Chondrocyte (in vitro differentiated cells): ENCODE results near the gene CADM1. TPM values are rescaled to one million over a fixed set of nuclear protein-coding genes. Genes with fewer than 3 reads are reported as not detected.

Source experiments
- DNase-seq: peaks from one replicate; pipeline ENCODE4 v3.0.0; 2021; ENCODE audit warnings: mixed read lengths, low spot score
- H3K27ac Mint-ChIP-seq: one replicate; pipeline ENCODE4 v1.8.0; 2021; ENCODE audit warnings: mild to moderate bottlenecking, moderate library complexity, mixed read lengths; ENCODE audit not compliant: unreplicated experiment
- H3K27me3 Mint-ChIP-seq: 2 replicates; pipeline ENCODE4 v1.8.0; 2021; ENCODE audit warnings: low read depth, mixed read lengths
- H3K36me3 Mint-ChIP-seq: 2 replicates; pipeline ENCODE4 v1.8.0; 2021; ENCODE audit warnings: low read depth, mixed read lengths
- H3K4me1 Mint-ChIP-seq: 2 replicates; pipeline ENCODE4 v1.8.0; 2021; ENCODE audit warnings: low read depth, mild to moderate bottlenecking, mixed read lengths
- H3K4me3 Mint-ChIP-seq: one replicate; pipeline ENCODE4 v1.8.0; 2021; ENCODE audit warnings: mild to moderate bottlenecking, moderate library complexity, mixed read lengths; ENCODE audit not compliant: unreplicated experiment
- H3K9me3 Mint-ChIP-seq: 2 replicates; pipeline ENCODE4 v1.8.0; 2021; ENCODE audit warnings: low read depth, mixed read lengths
- CTCF ChIP-seq: fragments of 200-600 bp; sonication (generic); IDR thresholded peaks from 2 replicates; pipeline ENCODE4 v1.5.0; 2021; ENCODE audit warnings: antibody characterized with exemption, mild to moderate bottlenecking, moderate library complexity
- total RNA-seq: library from RNA; stranded (reverse); gene quantifications from 3 replicates; pipeline ENCODE4 v1.2.1, GENCODE V29; 2021

CADM1 gene
- total RNA-seq, 1 donor from 2014 or later: 29.0 TPM

DNA sequence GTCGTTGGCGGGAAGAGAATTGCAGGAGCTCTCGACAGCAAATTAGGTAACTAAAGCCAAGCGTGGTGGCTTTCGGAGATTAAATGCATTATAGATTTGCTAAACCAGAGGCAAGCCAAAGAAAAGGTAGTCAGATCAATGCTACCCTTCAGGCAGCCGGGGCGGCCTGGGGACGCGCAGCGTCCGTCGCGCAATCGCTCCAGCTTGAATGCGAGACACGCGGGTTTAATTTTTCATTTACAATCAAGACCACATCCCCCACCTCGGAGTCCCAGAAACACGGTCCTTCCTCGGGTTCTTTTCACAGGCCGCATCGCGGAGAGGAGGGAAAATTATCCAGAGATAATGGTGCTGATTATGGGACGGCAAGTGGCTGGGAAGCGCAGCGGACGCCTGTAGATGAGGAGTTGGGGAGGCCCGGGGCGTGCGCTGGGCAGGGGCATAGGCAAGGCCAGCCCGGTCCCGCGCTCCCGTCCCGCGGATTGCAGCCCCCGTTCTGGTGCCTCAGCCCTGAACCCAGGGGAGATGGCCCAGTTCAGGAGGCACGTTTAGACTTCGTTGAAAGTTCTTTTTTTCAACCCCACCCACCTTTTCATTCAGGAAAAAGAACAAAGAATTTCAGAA is 350.4 kb downstream of the CADM1 start:
- no peak overlapping the region for H3K4me3 Mint-ChIP-seq
- H3K36me3 Mint-ChIP-seq: no peaks in the 10 kb centered on the region
- peaks cover 8% of the 10 kb centered on the region for H3K27me3 Mint-ChIP-seq
- no peak for DNase-seq
- H3K27ac Mint-ChIP-seq: no peak overlapping the region
- no peak for TF ChIP-seq CTCF
- no peaks in the 10 kb centered on the region for H3K9me3 Mint-ChIP-seq
- H3K4me1 Mint-ChIP-seq: peaks cover 5% of the 10 kb centered on the region

GRCh38 chr11:115153135-115153534 is 351.1 kb downstream of the CADM1 start:
- Mint-ChIP-seq H3K27me3 (peaks cover 3% of the 10 kb centered on the region), H3K4me3 (no peak overlapping the region), H3K9me3 (no peaks in the 10 kb centered on the region), H3K4me1 (peaks cover 5% of the 10 kb centered on the region), H3K36me3 (no peaks in the 10 kb centered on the region), H3K27ac (peak overlapping the region; percentile 57)
- DNase-seq: no peak
- TF ChIP-seq CTCF: no peak

DNA sequence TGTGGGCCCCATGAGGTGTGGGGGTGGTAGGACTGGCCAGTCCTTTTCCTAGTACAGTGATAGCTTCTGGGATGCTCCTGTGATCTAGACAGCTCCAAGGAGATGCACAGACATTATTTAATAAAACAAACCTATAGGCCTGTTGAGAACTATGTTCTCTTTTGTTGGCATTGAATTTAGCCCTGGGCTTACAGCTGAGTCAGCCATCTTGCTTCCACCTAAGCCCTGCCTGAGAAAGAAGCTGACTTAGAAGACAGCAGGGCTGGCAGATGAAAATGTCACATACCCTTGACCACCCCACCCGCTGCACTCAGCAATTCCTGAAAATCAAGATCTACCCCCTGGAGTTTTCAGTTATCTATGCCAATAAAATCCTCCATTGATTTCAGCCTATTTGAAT is 353.2 kb downstream of the CADM1 start:
- DNase-seq: no peak
- no peak overlapping the region for H3K4me3 Mint-ChIP-seq
- H3K36me3 Mint-ChIP-seq: no peaks in the 10 kb centered on the region
- no peaks in the 10 kb centered on the region for H3K9me3 Mint-ChIP-seq
- H3K27ac Mint-ChIP-seq: no peak overlapping the region
- no peak for TF ChIP-seq CTCF
- H3K4me1 Mint-ChIP-seq: peaks cover 5% of the 10 kb centered on the region
- H3K27me3 Mint-ChIP-seq: no peaks in the 10 kb centered on the region

DNA sequence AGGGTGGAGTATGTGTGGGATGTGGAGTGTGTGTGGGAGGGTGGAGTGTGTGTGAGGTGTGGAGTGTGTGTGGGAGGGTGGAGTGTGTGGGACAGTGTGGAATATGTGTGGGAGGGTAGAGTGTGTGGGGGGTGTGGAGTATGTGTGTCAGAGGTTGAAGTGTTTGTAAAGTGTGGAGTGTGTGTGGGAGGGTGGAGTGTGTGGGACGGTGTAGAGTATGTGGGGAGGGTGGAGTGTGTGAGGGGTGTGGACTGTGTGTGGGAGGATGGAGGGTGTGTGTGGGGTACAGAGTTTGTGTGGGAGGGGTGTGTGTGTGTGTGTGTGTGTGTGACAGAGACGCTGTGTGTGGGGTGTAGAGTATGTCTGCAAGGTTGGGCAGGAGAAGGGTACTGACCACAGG is 355.5 kb downstream of the CADM1 start:
- Mint-ChIP-seq H3K9me3 (no peaks in the 10 kb centered on the region), H3K27ac (no peak overlapping the region), H3K4me3 (no peak overlapping the region), H3K27me3 (peaks cover 3% of the 10 kb centered on the region), H3K36me3 (no peaks in the 10 kb centered on the region), H3K4me1 (peaks cover 5% of the 10 kb centered on the region)
- TF ChIP-seq CTCF: no peak
- no peak for DNase-seq

GRCh38 chr11:115148101-115148500 is 356.1 kb downstream of the CADM1 start:
- Mint-ChIP-seq H3K27ac (no peak overlapping the region), H3K4me3 (no peak overlapping the region), H3K36me3 (no peaks in the 10 kb centered on the region), H3K9me3 (no peaks in the 10 kb centered on the region), H3K4me1 (peaks cover 3% of the 10 kb centered on the region), H3K27me3 (peaks cover 3% of the 10 kb centered on the region)
- no peak for DNase-seq
- TF ChIP-seq CTCF: no peak
